Stimulated activated CD8-positive, alpha-beta memory T cell treated with anti-CD3 and anti-CD28 coated beads, Interleukin-15, amount 100 ng/mL, for 4 hours (primary cell): ENCODE data around the gene MSMO1.
"Not testable (repeated sequence)": the region's sequence is repeated elsewhere in the genome, so short reads cannot be mapped to it uniquely, and the experiment has no call there.

Source experiments
- DNase-seq, 2 donors: peaks; one replicate each; pipeline ENCODE4 v3.0.0-alpha.2; 2020; ENCODE audit warnings: low read depth in 2 of 2

Gene MSMO1

DNA sequence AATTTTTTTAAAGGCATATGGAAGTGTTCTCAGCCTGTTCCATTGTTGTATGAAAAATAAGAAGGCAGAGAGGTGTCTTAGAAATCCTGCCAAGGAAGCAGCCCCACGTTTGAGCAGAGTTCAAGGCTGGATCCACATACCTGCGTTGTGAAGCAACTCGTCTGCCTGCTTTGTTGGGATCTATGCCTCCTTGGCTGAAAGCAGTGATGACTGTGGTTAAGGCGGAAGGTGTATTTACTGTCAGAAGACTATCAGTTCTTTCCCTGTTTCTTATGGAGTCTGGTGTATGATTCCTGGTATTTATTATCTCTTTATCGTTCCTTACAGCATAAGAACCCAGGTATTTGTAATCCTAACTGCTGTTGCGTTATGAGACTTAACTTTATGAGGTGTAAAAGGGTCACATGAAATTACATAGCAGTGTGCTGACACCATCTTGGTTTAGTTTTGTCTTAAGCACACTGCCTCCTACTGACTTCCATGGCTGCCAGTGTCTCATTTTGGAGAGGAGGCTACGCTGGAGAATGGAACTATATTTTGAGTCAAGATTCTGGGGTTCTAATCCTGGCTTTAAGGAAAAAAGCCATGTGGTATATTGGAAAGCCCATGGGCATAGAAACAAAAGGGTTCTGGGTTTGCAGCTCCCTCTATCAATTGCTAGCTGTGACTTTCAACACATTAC lies 3.1 kb upstream of the MSMO1 start:
- DNase-seq, result no peak

- no peak for DNase-seq
Observed at GRCh38 chr4:165324918-165325304, 2.6 kb upstream of the MSMO1 start.

DNA sequence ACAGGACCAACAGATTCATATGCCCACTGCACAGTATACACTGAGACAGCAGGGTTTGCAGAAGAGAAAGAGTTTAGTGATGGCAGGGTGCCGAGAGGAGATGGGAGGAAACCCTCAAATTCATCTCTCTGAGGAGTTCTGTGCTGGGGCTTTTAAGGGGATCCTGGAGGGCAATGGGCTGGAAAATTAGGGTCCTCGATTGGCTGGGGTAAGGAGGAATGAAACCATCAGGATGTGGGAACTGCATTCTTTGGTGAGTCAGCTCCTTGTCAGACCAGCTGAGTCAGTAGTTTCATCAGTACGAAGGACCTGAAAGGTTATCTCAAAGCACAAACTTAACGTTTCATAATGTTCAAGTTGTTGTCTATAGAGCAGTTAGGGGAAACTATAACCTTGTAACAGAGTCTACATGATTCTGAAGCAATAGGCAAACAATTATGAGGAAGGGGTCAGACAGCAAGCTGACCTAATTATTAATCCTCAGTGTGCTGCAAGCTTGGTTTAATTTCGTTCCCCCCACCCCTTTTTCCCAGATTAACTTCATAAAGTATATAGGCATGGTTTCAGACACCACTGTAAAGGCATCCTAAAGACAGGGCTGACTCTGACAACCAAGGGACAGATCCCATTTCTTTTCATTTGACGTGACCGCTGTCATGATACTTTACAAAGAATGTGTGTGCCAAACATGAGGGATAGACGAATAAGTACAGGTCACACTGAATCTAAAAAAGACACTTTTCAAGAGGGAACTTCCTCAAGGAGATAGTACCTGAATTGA lies 1.5 kb upstream of the MSMO1 start:
- no peak for DNase-seq

DNA sequence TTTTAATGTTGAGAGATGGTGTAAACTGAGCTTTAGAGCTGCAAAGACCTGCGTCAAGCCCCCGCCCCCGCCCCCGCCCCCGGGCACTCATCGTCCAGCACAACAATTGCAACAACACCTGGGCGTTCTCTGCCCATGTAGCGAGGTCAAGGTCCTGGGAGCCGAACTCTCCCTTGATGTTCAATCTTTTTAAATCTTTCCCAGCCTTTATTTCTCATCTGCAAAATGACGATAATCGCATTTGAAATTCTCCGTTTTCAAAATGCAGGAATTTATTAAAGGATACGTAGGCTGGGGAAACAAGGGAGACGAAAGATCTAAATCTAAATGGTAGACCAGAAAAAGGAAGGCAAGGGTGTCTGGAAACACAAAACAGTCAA lies 648 bp upstream of the MSMO1 start:
- DNase-seq, result no peak

- no peak for DNase-seq
Observed at GRCh38 chr4:165328101-165328425, 594 bp downstream of the MSMO1 start.

GRCh38 chr4:165328708-165329107 lies 1.2 kb downstream of the MSMO1 start:
- DNase-seq, result no peak

DNA sequence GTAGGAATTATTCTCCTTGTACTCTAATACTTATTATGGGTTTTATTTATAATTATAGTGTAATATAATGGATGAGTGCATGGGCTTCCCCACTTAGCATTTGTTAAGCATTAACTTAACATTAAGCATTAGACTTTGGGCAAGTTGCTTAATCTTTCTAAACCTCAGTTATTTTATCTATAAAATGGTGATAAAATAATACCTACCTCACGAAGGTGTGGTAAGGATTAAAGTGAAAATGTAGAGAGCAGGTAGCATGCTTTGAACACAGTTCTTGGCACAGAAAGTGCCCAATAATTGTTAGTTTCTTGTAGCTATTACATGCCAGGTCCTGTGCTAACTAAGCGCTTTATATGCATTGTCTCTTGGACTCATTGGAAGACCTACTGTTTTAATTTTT lies 2.6 kb downstream of the MSMO1 start:
- DNase-seq, result no peak

DNA sequence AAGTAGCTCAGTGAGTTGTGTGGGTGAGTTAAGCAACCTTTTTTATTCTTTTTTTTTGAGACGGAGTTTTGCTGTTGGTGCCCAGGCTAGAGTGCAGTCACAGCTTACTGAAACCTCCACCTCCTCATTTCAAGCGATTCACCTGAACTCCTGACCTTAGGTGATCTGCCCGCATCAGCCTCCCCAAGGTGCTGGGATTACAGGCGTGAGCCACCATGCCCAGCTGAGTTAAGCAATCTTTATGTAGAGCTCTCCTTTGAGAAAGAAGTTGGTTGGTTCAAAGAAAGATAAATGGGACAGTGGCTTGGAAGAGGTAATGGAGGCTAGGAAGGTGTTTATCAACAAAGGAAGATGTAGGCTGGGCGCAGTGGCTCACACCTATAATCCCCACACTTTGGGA lies 3.2 kb downstream of the MSMO1 start:
- no peak for DNase-seq

DNA sequence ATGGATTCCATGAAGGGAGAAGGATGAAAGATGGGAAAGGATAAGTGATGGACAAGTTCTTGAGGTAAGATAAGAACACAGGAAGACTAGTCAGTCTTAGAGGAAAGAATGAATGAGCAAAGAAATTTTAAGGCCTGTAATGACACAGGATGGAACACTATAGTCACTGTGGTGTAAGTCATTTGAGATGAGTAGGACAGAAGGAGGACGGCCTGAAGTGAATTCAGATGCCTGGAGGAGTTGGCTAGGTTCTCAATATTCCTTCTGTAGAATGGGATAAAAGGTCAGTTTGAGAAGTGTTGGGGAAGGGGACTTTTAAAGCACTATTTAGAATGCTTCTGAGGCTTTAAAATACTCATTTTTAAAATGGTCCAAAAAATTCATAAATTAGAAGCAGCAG lies 3.9 kb downstream of the MSMO1 start:
- DNase-seq, result no peak

- DNase-seq, result no peak
Observed at GRCh38 chr4:165331823-165332222, 4.4 kb downstream of the MSMO1 start.

DNA sequence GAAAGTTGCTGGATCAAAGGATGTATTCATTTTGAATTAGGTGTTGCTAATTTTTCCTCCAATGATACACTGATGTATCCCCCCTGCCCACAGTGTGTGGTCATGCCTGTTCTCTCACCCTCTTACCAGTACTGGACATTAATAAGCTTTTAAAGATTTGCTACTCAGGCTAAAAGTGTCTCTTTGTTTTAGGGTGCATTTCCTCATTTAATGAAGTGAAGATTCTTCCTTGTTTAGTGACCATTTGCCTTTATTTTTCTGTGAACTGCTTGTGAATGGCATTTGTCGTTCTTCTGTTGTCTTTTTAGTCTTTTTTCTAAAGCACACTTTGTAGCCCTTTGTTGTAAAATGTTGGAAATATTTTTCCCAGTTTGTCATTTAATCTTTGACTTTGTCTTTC lies 5.0 kb downstream of the MSMO1 start:
- no peak for DNase-seq

DNA sequence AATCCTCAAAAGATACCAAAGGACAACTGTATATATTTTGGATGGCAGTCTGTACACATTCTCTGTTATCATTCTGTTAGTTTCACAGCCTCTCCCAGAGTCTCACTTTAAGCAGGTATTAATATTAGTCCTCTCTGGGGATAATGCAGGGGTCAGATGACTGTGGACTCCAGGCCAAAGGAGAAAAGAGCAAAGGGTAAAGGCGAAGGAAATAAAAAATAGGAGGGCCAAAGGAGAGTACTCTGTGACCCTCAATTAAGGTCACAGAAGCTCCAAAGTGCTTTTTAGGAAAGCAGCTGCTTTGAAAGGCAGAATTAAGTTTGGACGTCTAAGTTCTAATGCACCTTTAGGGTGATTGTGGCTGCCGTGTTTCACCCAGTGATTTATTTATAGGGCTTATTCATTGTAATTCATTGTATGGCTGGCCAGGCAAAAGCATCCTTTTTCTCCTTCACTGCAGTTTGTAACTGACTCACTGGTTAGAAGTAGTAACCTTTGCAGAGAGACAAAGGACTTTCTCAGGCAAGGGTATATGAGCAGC lies 7.8 kb downstream of the MSMO1 start:
- no peak for DNase-seq

DNA sequence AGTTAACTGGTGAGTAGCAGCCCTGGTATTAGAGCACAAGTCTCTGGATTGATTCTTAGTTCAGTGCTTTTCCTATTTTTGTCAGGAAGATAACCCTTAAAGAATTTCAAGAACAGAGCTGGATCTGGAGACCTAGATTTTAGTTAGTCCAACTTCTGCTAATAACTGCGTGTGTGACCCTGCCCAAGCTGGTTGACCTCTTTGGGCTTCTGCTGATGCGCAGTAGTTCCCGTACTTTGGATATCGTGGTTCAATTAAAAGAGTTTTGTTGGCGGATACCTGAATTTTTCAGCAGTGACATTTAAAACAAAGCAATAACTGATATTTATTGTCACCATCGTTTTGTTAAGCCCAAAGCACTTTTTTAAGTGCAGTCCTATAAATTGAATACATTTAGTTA lies 9.3 kb downstream of the MSMO1 start:
- no peak for DNase-seq

DNA sequence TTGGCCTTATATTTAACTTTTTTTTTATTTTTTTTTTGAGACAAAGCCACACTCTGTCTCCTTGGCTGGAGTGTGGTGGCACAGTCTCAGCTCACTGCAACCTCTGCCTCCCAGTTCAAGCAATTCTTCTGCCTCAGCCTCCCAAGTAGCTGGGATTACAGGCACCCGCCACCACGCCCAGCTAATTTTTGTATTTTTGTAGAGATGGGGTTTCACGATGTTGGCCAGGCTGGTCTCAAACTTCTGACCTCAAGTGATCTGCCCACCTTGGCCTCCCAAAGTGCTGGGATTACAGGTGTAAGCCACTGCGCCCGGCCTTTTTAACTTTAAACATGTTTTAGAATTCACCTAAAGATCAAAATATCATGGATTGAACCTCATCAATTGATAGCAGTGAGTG lies 14.9 kb downstream of the MSMO1 start:
- not testable (repeated sequence) for DNase-seq

DNA sequence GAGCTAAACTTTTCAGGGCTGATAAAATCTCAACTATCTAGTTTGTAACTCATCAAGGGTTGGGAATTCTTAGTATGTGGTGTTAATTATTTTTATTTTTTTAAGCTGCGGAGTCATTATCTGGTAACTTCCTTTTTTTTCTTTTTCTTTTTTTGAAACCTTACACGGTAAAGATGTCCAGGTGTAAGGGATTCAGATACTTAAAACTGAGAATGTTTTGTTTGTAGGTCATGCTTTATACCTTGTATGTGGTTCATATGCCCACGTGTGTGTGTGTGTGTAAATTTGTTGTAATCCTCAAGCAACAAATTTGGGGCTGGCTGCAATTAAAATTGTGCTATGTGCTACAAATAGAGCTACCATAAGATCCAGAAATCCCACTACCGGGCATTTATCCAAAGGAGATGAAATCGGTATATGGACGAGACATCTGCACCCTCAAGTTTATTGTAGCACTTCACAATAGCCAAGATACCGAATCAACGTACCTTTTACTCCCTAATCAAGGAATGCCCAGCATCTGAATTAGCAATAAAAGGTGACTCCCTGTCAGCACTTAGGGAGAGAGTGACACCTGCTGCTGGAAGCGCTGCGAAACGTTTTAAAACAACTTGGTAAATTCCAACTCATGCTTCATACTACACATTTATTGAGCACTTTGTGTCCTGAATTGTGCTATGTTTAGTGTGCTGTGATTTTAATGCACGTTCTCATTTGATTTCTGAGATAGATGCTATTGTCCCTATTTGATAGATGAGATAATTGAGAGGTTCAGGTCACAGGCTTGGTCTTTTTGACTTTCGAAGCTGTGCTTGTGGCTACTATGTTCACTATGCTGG lies 16.1 kb downstream of the MSMO1 start:
- DNase-seq, result no peak

- no peak for DNase-seq
Observed at GRCh38 chr4:165345666-165346417, 18.4 kb downstream of the MSMO1 start.

DNA sequence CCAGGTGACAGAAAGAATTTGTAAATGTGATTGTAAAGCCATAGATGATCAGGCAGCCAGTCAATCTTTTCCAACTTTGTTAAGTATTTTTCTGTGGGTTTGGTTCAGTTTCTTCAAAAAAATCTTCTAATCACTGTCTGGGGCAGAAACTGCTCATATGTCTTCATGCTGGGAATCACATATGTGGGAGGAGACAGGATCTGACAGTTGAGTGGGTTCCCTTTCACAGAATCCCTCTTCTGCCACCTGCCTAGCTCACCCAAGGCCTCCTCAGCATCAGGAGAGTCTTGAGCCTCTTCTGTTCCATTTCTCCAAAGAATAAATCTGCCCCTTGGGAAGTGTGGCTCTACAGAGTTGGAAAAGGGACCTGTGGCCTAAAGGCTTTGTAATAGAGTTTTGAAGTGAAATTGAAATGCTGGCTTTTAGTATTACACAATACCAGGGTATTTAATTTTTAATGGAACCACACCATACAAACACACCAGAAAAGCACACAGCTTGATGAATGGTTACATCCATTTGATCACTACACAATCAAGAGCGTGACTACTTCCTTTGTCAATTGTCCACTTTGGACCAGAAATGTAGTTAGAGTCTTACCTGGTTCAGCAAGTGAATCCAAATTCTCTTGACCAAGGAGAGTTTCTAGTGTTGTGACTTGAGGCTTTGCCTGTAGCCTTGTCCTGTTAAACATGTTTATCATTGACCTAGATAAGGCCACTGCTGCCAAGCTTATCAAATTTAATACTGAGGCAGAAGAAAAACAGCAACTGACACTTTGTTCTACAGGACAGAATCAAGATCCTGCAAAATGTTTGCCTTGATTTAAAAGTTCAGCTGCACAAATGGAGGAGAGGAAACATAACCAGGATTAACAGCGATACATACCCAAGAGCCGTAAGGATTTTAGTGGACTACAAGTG lies 20.4 kb downstream of the MSMO1 start:
- DNase-seq, result no peak

- DNase-seq, result no peak
Observed at GRCh38 chr4:165351359-165352130, 24.1 kb downstream of the MSMO1 start.

GRCh38 chr4:165355900-165356300 lies 28.4 kb downstream of the MSMO1 start:
- DNase-seq, result no peak

- DNase-seq, result no peak
Observed at GRCh38 chr4:165359506-165359905, 32.0 kb downstream of the MSMO1 start.
